OCI-LY3 (cell line): Measurements from ENCODE around the gene EHMT1.

Source experiments
- CTCF ChIP-seq: fragments of 200-600, 300-600 bp; sonication (generic); IDR thresholded peaks from 2 replicates; pipeline ENCODE4 v1.5.1; 2014; ENCODE audit warnings: antibody characterized with exemption, low read length, low read depth
- EZH2phosphoT487 ChIP-seq: fragments of 200-600 bp; shearing (Covaris generic); IDR thresholded peaks from 2 replicates; pipeline ENCODE4 v1.6.1; 2018; ENCODE audit warnings: antibody characterized with exemption, mixed run types, low read depth

GRCh38 chr9:137685035-137685740, 66.4 kb downstream of the EHMT1 start:
- no peak for TF ChIP-seq CTCF
- TF ChIP-seq EZH2phosphoT487 = no peak
